ENCODE data around the gene SKA2. TPM values are rescaled to one million over a fixed set of nuclear protein-coding genes. Genes with fewer than 3 reads are reported as not detected.
A peak's percentile ranks its signal among the peaks of the same experiment; 100 is the strongest.

Gene SKA2
- total and polyA plus RNA-seq, 3 experiments from 2014 or later: 30.7 to 60.0 (median 55.8) TPM

- peak overlapping the region in 4 of 8 donors; percentile 35 to 43 (median 40) for H3K27ac Mint-ChIP-seq
- Histone ChIP-seq H3K9me3 (ENCODE audit: low read length) (no peaks in the 10 kb centered on the region), H3K4me3 (ENCODE audit: low read length) (no peak overlapping the region), H3K27ac (ENCODE audit: low read depth, low read length) (no peak overlapping the region), H3K36me3 (ENCODE audit: insufficient read depth, low read length) (no peaks in the 10 kb centered on the region), H3K4me1 (ENCODE audit: insufficient read depth, low read length) (peaks cover 4% of the 10 kb centered on the region), H3K27me3 (ENCODE audit: insufficient read depth, low read length, poor library complexity, severe bottlenecking) (no peaks in the 10 kb centered on the region)
- peaks cover 11 to 50% (median 33%) of the 10 kb centered on the region in 3 donors for H3K4me1 Mint-ChIP-seq
- CTCF ChIA-PET: interaction anchor here (0.5 kb wide), 1 partner anchor 169 kb away, joined by 3 read pairs; no protein-coding TSS in a partner anchor
- H3K4me3 Mint-ChIP-seq: peak overlapping the region in 1 of 7 donors; percentile 6
- POLR2A ChIA-PET: interaction anchor here (0.5 kb wide), 1 partner anchor 1257 kb away, joined by 5 read pairs; no protein-coding TSS in a partner anchor
- H3K9me3 Mint-ChIP-seq: no peaks in the 10 kb centered on the region
- no peaks in the 10 kb centered on the region for H3K36me3 Mint-ChIP-seq
- no peak for DNase-seq
- H3K27me3 Mint-ChIP-seq: peaks cover 0 to 2% of the 10 kb centered on the region in 2 donors
Observed at GRCh38 chr17:59161477-59161876, 6.5 kb upstream of the SKA2 start.

DNA sequence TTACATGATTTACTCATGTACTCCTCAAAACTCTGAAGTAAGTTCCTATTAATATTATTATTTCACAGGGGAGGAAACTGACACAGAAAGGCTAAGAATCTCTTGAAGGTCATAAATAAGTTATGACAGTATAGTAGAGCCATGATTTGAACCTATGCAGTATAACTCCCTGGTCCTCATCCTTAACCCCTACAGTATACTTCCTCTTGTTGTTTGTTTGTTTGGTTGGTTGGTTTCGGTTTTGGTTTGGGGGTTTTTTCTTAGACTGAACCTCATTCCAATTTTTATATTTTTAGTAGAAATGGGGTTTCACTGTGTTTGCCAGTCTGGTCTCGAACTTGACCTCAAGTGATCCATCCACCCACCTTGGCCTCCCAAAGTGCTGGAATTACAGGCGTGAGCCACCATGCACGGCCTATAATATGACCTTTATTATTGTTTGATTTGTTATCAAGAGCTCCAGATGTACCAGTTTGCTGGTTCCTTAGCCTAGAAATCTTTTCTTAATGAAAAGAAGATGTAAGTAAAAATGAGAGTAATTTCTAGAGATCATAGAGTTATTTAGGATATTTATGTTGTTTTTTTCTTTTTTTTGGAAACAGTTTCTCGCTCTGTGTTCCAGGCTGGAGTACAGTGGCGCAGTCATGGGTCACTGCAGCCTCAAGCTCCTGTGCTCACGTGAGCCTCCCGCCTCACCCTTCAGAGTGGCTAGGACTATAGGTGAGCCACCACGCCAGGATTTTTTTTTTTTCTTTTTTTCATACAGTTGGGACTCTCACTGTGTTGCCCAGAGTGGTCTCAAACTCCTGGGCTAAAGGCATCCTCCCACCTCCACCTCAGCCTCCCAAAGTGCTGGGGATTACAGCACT is 5.4 kb upstream of the SKA2 start:
- H3K27me3 ChIP-seq (ENCODE audit: insufficient read depth, low read length, poor library complexity, severe bottlenecking): no peaks in the 10 kb centered on the region
- ChIA-PET POLR2A (interaction anchor here (0.6 kb wide), 1 partner anchor 47 kb away, joined by 5 read pairs; no protein-coding TSS in a partner anchor), CTCF (no interaction called here)
- peak overlapping the region; percentile 16 for H3K4me3 ChIP-seq (ENCODE audit: low read length)
- H3K27ac ChIP-seq (ENCODE audit: low read depth, low read length): peak overlapping the region; percentile 41
- peak overlapping the region; percentile 64 to 83 (median 74) for H3K4me3 Mint-ChIP-seq
- H3K36me3 Mint-ChIP-seq: no peaks in the 10 kb centered on the region
- peaks cover 8 to 44% (median 27%) of the 10 kb centered on the region in 3 donors for H3K4me1 Mint-ChIP-seq
- H3K4me1 ChIP-seq (ENCODE audit: insufficient read depth, low read length): no peaks in the 10 kb centered on the region
- H3K9me3 ChIP-seq (ENCODE audit: low read length): no peaks in the 10 kb centered on the region
- no peaks in the 10 kb centered on the region for H3K9me3 Mint-ChIP-seq
- H3K36me3 ChIP-seq (ENCODE audit: insufficient read depth, low read length): no peaks in the 10 kb centered on the region
- DNase-seq: no peak
- peaks cover 0 to 2% of the 10 kb centered on the region in 2 donors for H3K27me3 Mint-ChIP-seq
- H3K27ac Mint-ChIP-seq: peak overlapping the region; percentile 56 to 90 (median 86)

DNA sequence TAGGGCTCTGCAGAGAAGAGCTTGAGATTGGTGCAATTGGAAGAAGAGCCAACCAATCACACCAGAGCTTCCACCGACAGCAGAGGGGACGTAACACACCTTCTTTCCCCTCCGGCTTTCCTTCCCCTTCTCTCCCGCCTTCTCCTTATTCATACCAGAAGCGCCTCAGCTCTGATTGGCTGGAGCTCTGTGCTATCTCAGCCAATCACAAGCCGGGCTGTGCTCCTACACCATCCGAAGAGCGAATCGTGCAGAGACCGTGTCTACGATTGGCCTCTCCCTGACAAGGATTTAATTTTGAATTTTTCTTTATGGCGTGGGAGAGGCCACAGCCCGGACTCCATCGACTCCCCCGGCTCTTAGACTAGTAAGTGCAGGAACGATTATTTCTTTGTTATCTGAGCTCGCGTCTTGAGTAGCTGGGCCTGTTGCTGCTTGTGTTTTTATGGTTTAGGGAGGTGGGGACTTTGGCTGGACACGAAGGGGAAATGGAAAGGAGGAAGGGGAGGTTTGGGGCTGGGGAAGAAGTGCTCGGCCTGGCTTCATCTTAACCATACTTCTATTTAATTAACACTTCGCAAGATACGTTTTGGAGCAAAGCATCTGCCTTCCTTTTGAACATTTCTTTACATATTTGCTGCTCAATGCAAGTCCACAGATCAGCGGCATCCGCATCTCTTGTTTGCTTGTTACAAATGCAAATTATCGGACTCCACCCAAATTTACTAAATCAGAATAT is 622 bp upstream of the SKA2 start, which contains the start of gene PRR11:
TSS of gene PRR11 (plus strand) at position 308 of the 739 bp plus-strand sequence. CDS start 14,007 bp downstream, outside the sequence.
- no peaks in the 10 kb centered on the region for H3K9me3 ChIP-seq (ENCODE audit: low read length)
- H3K4me3 ChIP-seq (ENCODE audit: low read length): peak within 1 kb of the TSS; percentile 91
- peak in 4 of 5 donors; percentile 86 to 98 (median 94) for DNase-seq
- no peak within 1 kb of the TSS for H3K4me3 Mint-ChIP-seq
- peak within 1 kb of the TSS; percentile 82 for H3K27ac ChIP-seq (ENCODE audit: low read depth, low read length)
- POLR2A ChIA-PET: interaction anchor here (1.0 to 3.3 kb wide), 6 partner anchors 49 to 818 kb away, joined by 3 to 22 read pairs (median 3); partner anchors contain the start of genes SMG8 and TRIM37
- no peaks in the 10 kb centered on the region for H3K27me3 Mint-ChIP-seq
- H3K36me3 ChIP-seq (ENCODE audit: insufficient read depth, low read length): no peaks in the 10 kb centered on the region
- H3K27ac Mint-ChIP-seq: peak within 1 kb of the TSS in 4 of 8 donors; percentile 21 to 66 (median 52)
- H3K27me3 ChIP-seq (ENCODE audit: insufficient read depth, low read length, poor library complexity, severe bottlenecking): no peaks in the 10 kb centered on the region
- H3K36me3 Mint-ChIP-seq: peaks cover 0 to 1% (median 0%) of the 10 kb centered on the region in 3 donors
- H3K4me1 ChIP-seq (ENCODE audit: insufficient read depth, low read length): peaks cover 8% of the 10 kb centered on the region
- CTCF ChIA-PET: interaction anchor here (0.7 to 2.2 kb wide), 4 partner anchors 8 to 49 kb away, joined by 3 to 12 read pairs (median 4); partner anchors contain the start of gene TRIM37
- no peaks in the 10 kb centered on the region for H3K9me3 Mint-ChIP-seq
- H3K4me1 Mint-ChIP-seq: peaks cover 32 to 71% (median 59%) of the 10 kb centered on the region in 3 donors

DNA sequence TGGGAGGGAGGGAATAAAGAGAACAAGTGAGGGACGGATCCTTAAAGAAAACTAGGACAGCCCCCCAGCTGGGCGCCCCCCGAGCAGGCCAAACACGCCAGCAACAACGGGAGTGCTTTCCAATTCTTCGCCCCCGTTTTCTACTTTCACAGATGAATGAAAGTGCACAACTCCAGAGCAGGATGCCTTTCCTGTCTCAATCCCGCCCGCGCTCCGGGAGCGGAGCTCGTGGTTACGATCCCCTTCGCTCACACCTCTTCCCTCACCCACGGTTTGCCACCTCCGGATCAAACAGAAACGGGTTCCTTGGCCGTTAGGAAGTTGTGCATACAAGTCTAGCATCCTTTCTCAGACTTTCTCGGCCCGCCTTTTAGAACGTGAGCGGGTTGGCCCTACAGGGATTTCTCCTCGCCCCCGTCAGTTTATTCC is 680 bp downstream of the SKA2 start:
- Mint-ChIP-seq H3K4me1 (peaks cover 32 to 71% (median 58%) of the 10 kb centered on the region in 3 donors), H3K36me3 (peaks cover 0 to 1% (median 0%) of the 10 kb centered on the region in 3 donors), H3K9me3 (no peaks in the 10 kb centered on the region), H3K4me3 (no peak overlapping the region), H3K27me3 (no peaks in the 10 kb centered on the region), H3K27ac (no peak overlapping the region)
- Histone ChIP-seq H3K27ac (ENCODE audit: low read depth, low read length) (peak overlapping the region; percentile 82), H3K4me1 (ENCODE audit: insufficient read depth, low read length) (peaks cover 8% of the 10 kb centered on the region), H3K27me3 (ENCODE audit: insufficient read depth, low read length, poor library complexity, severe bottlenecking) (no peaks in the 10 kb centered on the region), H3K4me3 (ENCODE audit: low read length) (peak overlapping the region; percentile 91), H3K36me3 (ENCODE audit: insufficient read depth, low read length) (no peaks in the 10 kb centered on the region), H3K9me3 (ENCODE audit: low read length) (no peaks in the 10 kb centered on the region)
- ChIA-PET CTCF (interaction anchor here (1.7 to 2.2 kb wide), 2 partner anchors 8 to 47 kb away, joined by 6 to 12 read pairs; partner anchors contain the start of gene TRIM37), POLR2A (interaction anchor here (0.6 to 3.3 kb wide), 2 partner anchors 47 to 64 kb away, joined by 4 to 22 read pairs; partner anchors contain the start of gene TRIM37)
- DNase-seq: peak; percentile 10 to 59 (median 22)

GRCh38 chr17:59152925-59153324 is 2.1 kb downstream of the SKA2 start:
- Histone ChIP-seq H3K4me1 (ENCODE audit: insufficient read depth, low read length) (peaks cover 12% of the 10 kb centered on the region), H3K27ac (ENCODE audit: low read depth, low read length) (peak overlapping the region; percentile 82), H3K36me3 (ENCODE audit: insufficient read depth, low read length) (no peaks in the 10 kb centered on the region), H3K4me3 (ENCODE audit: low read length) (no peak overlapping the region), H3K27me3 (ENCODE audit: insufficient read depth, low read length, poor library complexity, severe bottlenecking) (no peaks in the 10 kb centered on the region), H3K9me3 (ENCODE audit: low read length) (no peaks in the 10 kb centered on the region)
- Mint-ChIP-seq H3K27me3 (no peaks in the 10 kb centered on the region), H3K27ac (peak overlapping the region in 4 of 8 donors; percentile 20 to 73 (median 38)), H3K9me3 (no peaks in the 10 kb centered on the region), H3K36me3 (peaks cover 0 to 1% (median 0%) of the 10 kb centered on the region in 3 donors), H3K4me3 (no peak overlapping the region), H3K4me1 (peaks cover 32 to 65% (median 57%) of the 10 kb centered on the region in 3 donors)
- DNase-seq: no peak
- POLR2A ChIA-PET: interaction anchor here (0.6 kb wide), 1 partner anchor 23 kb away, joined by 3 read pairs; no protein-coding TSS in a partner anchor
- CTCF ChIA-PET: no interaction called here

DNA sequence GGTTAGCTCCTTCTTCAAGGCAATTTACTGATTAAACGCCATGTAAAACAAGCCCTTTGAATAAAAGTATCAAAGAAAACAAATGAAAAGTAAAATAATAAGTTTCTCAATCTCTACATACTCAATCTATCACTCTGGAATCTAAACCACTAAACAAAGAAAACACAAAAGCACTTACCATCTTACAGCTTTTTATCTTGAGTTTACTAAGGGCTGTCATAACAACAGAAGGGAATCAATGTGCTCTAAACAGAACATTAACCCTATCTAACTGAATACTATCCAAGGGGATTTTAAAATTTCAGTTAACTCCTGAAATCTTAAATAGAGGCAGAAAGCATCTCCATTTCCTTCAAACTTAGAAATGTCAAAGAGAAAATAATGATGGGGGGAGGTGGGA is 3.4 kb downstream of the SKA2 start:
- Histone ChIP-seq H3K4me3 (ENCODE audit: low read length) (no peak overlapping the region), H3K27ac (ENCODE audit: low read depth, low read length) (no peak overlapping the region), H3K27me3 (ENCODE audit: insufficient read depth, low read length, poor library complexity, severe bottlenecking) (no peaks in the 10 kb centered on the region), H3K36me3 (ENCODE audit: insufficient read depth, low read length) (no peaks in the 10 kb centered on the region), H3K9me3 (ENCODE audit: low read length) (no peaks in the 10 kb centered on the region), H3K4me1 (ENCODE audit: insufficient read depth, low read length) (peaks cover 12% of the 10 kb centered on the region)
- Mint-ChIP-seq H3K27me3 (no peaks in the 10 kb centered on the region), H3K9me3 (no peaks in the 10 kb centered on the region), H3K4me1 (peaks cover 34 to 68% (median 58%) of the 10 kb centered on the region in 3 donors), H3K4me3 (peak overlapping the region in 5 of 7 donors; percentile 3 to 71 (median 10)), H3K36me3 (peaks cover 0 to 1% (median 0%) of the 10 kb centered on the region in 3 donors), H3K27ac (peak overlapping the region in 6 of 8 donors; percentile 1 to 73 (median 36))
- ChIA-PET CTCF (interaction anchor here (1.4 kb wide), 1 partner anchor 9 kb away, joined by 3 read pairs; no protein-coding TSS in a partner anchor), POLR2A (interaction anchor here (0.6 kb wide), 1 partner anchor 793 kb away, joined by 4 read pairs; no protein-coding TSS in a partner anchor)
- DNase-seq: no peak

- Mint-ChIP-seq H3K27me3 (no peaks in the 10 kb centered on the region), H3K9me3 (no peaks in the 10 kb centered on the region), H3K4me3 (peak overlapping the region in 2 of 7 donors; percentile 63 to 71), H3K36me3 (peaks cover 0 to 1% (median 0%) of the 10 kb centered on the region in 3 donors), H3K27ac (peak overlapping the region in 3 of 8 donors; percentile 19 to 65 (median 44)), H3K4me1 (peaks cover 34 to 69% (median 58%) of the 10 kb centered on the region in 3 donors)
- ChIA-PET CTCF (interaction anchor here (1.4 kb wide), 1 partner anchor 9 kb away, joined by 3 read pairs; no protein-coding TSS in a partner anchor), POLR2A (no interaction called here)
- Histone ChIP-seq H3K4me1 (ENCODE audit: insufficient read depth, low read length) (peaks cover 12% of the 10 kb centered on the region), H3K27ac (ENCODE audit: low read depth, low read length) (no peak overlapping the region), H3K36me3 (ENCODE audit: insufficient read depth, low read length) (no peaks in the 10 kb centered on the region), H3K4me3 (ENCODE audit: low read length) (no peak overlapping the region), H3K9me3 (ENCODE audit: low read length) (no peaks in the 10 kb centered on the region), H3K27me3 (ENCODE audit: insufficient read depth, low read length, poor library complexity, severe bottlenecking) (no peaks in the 10 kb centered on the region)
- DNase-seq: no peak
Observed at GRCh38 chr17:59151006-59151405, 4.0 kb downstream of the SKA2 start.
